ENCODE data around the gene WWP2.

WWP2 gene

GRCh38 chr16:69938981-69939820 is 177.1 kb downstream of the WWP2 start:
- no peak overlapping the region for H3K4me3 ChIP-seq (ENCODE audit: low read depth, low read length)
- ChIA-PET CTCF (interaction anchor here (1.3 kb wide), 1 partner anchor 9 kb away, joined by 4 read pairs; no protein-coding TSS in a partner anchor), POLR2A (no interaction called here)
- TF ChIP-seq GLIS2 (tag by site-specific recombination; IDR thresholded peaks at IDR 0.05) (no peak), BCL11A (tag by site-specific recombination; IDR thresholded peaks at IDR 0.05; ENCODE audit: low read depth) (no peak), ZNF792 (tag by site-specific recombination; IDR thresholded peaks at IDR 0.05) (no peak), ZNF132 (tag by site-specific recombination; IDR thresholded peaks at IDR 0.05; ENCODE audit: borderline replicate concordance) (no peak), ZNF350 (tag by site-specific recombination; IDR thresholded peaks at IDR 0.05) (no peak), ZNF10 (tag by site-specific recombination; IDR thresholded peaks at IDR 0.05) (no peak)
- no peaks in the 10 kb centered on the region for H3K4me1 ChIP-seq (ENCODE audit: control insufficient read depth, insufficient read depth, low read length)
- H3K36me3 ChIP-seq (ENCODE audit: control insufficient read depth in 2 of 2, insufficient read depth in 1 of 2, low read length in 2 of 2), result peaks cover 0 to 60% of the 10 kb centered on the region in 2 experiments; a peak in 1 of 3 replicates
- no peaks in the 10 kb centered on the region for H3K9me3 ChIP-seq (ENCODE audit: control insufficient read depth, insufficient read depth, low read depth, low read length)
- no peak overlapping the region for H3K27ac ChIP-seq (ENCODE audit: extremely low read depth, low read depth, low read length)

- H3K4me1 ChIP-seq (ENCODE audit: control insufficient read depth, insufficient read depth, low read length), result no peaks in the 10 kb centered on the region
- H3K9me3 ChIP-seq (ENCODE audit: control insufficient read depth, insufficient read depth, low read depth, low read length), result no peaks in the 10 kb centered on the region
- ChIA-PET CTCF (interaction anchor here (1.3 kb wide), 1 partner anchor 10 kb away, joined by 4 read pairs; no protein-coding TSS in a partner anchor), POLR2A (no interaction called here)
- H3K4me3 ChIP-seq (ENCODE audit: low read depth, low read length), result no peak overlapping the region
- H3K27ac ChIP-seq (ENCODE audit: extremely low read depth, low read depth, low read length), result no peak overlapping the region
- TF ChIP-seq HOXD13 (CRISPR knock-in tag; IDR thresholded peaks at IDR 0.05; ENCODE audit: borderline replicate concordance) (no peak), ZNF292 (tag by site-specific recombination; IDR thresholded peaks at IDR 0.05; ENCODE audit: borderline replicate concordance, low read depth) (no peak), ZNF660 (tag by site-specific recombination; IDR thresholded peaks at IDR 0.05) (no peak), ZNF423 (tag by site-specific recombination; IDR thresholded peaks at IDR 0.05) (no peak), ZNF449 (tag by site-specific recombination; IDR thresholded peaks at IDR 0.05) (no peak), ZNF132 (tag by site-specific recombination; IDR thresholded peaks at IDR 0.05; ENCODE audit: borderline replicate concordance) (no peak), REPIN1 (tag by site-specific recombination; IDR thresholded peaks at IDR 0.05; ENCODE audit: low read depth) (no peak), ZNF792 (tag by site-specific recombination; IDR thresholded peaks at IDR 0.05) (no peak), ZNF175 (tag by site-specific recombination; IDR thresholded peaks at IDR 0.05) (no peak), ZNF776 (tag by site-specific recombination; IDR thresholded peaks at IDR 0.05; ENCODE audit: borderline replicate concordance) (no peak), ZNF18 (tag by site-specific recombination; IDR thresholded peaks at IDR 0.05) (no peak), ZNF155 (tag by site-specific recombination; IDR thresholded peaks at IDR 0.05) (no peak), ZNF645 (tag by site-specific recombination; IDR thresholded peaks at IDR 0.05) (no peak), ZNF701 (tag by site-specific recombination; IDR thresholded peaks at IDR 0.05) (no peak), ZFP69B (tag by site-specific recombination; IDR thresholded peaks at IDR 0.05) (no peak), ZNF571 (tag by site-specific recombination; IDR thresholded peaks at IDR 0.05) (no peak), ZNF138 (tag by site-specific recombination; IDR thresholded peaks at IDR 0.05; ENCODE audit: borderline replicate concordance) (no peak), ZNF626 (tag by site-specific recombination; IDR thresholded peaks at IDR 0.05) (no peak), YY1 (tag by site-specific recombination; IDR thresholded peaks at IDR 0.05) (no peak), ZNF677 (tag by site-specific recombination; IDR thresholded peaks at IDR 0.05) (no peak)
- H3K36me3 ChIP-seq (ENCODE audit: control insufficient read depth in 2 of 2, insufficient read depth in 1 of 2, low read length in 2 of 2), result peaks cover 0 to 52% of the 10 kb centered on the region in 2 experiments; a peak in 1 of 3 replicates
These were observed 177.9 kb downstream of the WWP2 start for GRCh38 chr16:69939821-69940585.

Measured in HEK293 (cell line).